ENCODE data around the gene NCAM1. TPM values are rescaled to one million over a fixed set of nuclear protein-coding genes. Genes with fewer than 3 reads are reported as not detected.

Gene NCAM1
- total RNA-seq, 2 experiments from 2014 or later: 0.72 to 1.0 TPM

- Mint-ChIP-seq H3K4me1 (peaks cover 12% of the 10 kb centered on the region), H3K36me3 (peaks cover 5% of the 10 kb centered on the region), H3K27me3 (peaks cover 66% of the 10 kb centered on the region), H3K9me3 (peaks cover 2% of the 10 kb centered on the region), H3K27ac (no peak overlapping the region), H3K4me3 (no peak overlapping the region)
- POLR2A ChIA-PET: no interaction called here
- DNase-seq (no peak), ATAC-seq (ENCODE audit: low read depth) (no peak)
Measured at GRCh38 chr11:112958670-112959069, 2.5 kb upstream of the NCAM1 start.

GRCh38 chr11:112961751-112962578, 745 bp downstream of the NCAM1 start:
- H3K27ac Mint-ChIP-seq: peak overlapping the region; percentile 68
- H3K9me3 Mint-ChIP-seq: no peaks in the 10 kb centered on the region
- POLR2A ChIA-PET: no interaction called here
- H3K4me3 Mint-ChIP-seq: peak overlapping the region; percentile 85
- ATAC-seq (ENCODE audit: low read depth) (peak; percentile 52), DNase-seq (peak; percentile 38)
- H3K27me3 Mint-ChIP-seq: peaks cover 69% of the 10 kb centered on the region
- peaks cover 5% of the 10 kb centered on the region for H3K36me3 Mint-ChIP-seq
- peaks cover 12% of the 10 kb centered on the region for H3K4me1 Mint-ChIP-seq

- Mint-ChIP-seq H3K36me3 (peaks cover 5% of the 10 kb centered on the region), H3K27me3 (peaks cover 73% of the 10 kb centered on the region), H3K9me3 (no peaks in the 10 kb centered on the region), H3K4me3 (peak overlapping the region; percentile 85), H3K27ac (no peak overlapping the region), H3K4me1 (peaks cover 12% of the 10 kb centered on the region)
- ATAC-seq (ENCODE audit: low read depth): peak; percentile 18
- POLR2A ChIA-PET: no interaction called here
- peak; percentile 37 for DNase-seq
Measured at GRCh38 chr11:112962579-112963367, 1.6 kb downstream of the NCAM1 start.

- no peak for ATAC-seq (ENCODE audit: low read depth)
- Mint-ChIP-seq H3K9me3 (no peaks in the 10 kb centered on the region), H3K27ac (no peak overlapping the region), H3K4me3 (no peak overlapping the region), H3K27me3 (peaks cover 67% of the 10 kb centered on the region), H3K4me1 (peaks cover 12% of the 10 kb centered on the region), H3K36me3 (peaks cover 5% of the 10 kb centered on the region)
- DNase-seq: no peak
- POLR2A ChIA-PET: no interaction called here
Measured at GRCh38 chr11:112963368-112963955, 2.2 kb downstream of the NCAM1 start.

GRCh38 chr11:112965656-112966055, 4.4 kb downstream of the NCAM1 start:
- POLR2A ChIA-PET: no interaction called here
- Mint-ChIP-seq H3K27ac (no peak overlapping the region), H3K27me3 (peaks cover 57% of the 10 kb centered on the region), H3K4me3 (no peak overlapping the region), H3K9me3 (no peaks in the 10 kb centered on the region), H3K4me1 (peaks cover 14% of the 10 kb centered on the region), H3K36me3 (peaks cover 5% of the 10 kb centered on the region)
- DNase-seq: no peak
- ATAC-seq (ENCODE audit: low read depth): no peak

GRCh38 chr11:112966561-112966960, 5.3 kb downstream of the NCAM1 start:
- Mint-ChIP-seq H3K4me3 (no peak overlapping the region), H3K4me1 (peaks cover 9% of the 10 kb centered on the region), H3K9me3 (no peaks in the 10 kb centered on the region), H3K27ac (no peak overlapping the region), H3K36me3 (peaks cover 5% of the 10 kb centered on the region), H3K27me3 (peaks cover 48% of the 10 kb centered on the region)
- DNase-seq (no peak), ATAC-seq (ENCODE audit: low read depth) (no peak)
- POLR2A ChIA-PET: no interaction called here

GRCh38 chr11:112967082-112967481, 5.9 kb downstream of the NCAM1 start:
- ATAC-seq (ENCODE audit: low read depth) (no peak), DNase-seq (no peak)
- Mint-ChIP-seq H3K4me3 (no peak overlapping the region), H3K27ac (no peak overlapping the region), H3K9me3 (no peaks in the 10 kb centered on the region), H3K36me3 (peaks cover 4% of the 10 kb centered on the region), H3K4me1 (peaks cover 7% of the 10 kb centered on the region), H3K27me3 (peaks cover 45% of the 10 kb centered on the region)
- POLR2A ChIA-PET: no interaction called here

GRCh38 chr11:112968941-112969713, 7.9 kb downstream of the NCAM1 start:
- peaks cover 33% of the 10 kb centered on the region for H3K27me3 Mint-ChIP-seq
- peaks cover 2% of the 10 kb centered on the region for H3K4me1 Mint-ChIP-seq
- DNase-seq (no peak), ATAC-seq (ENCODE audit: low read depth) (no peak)
- H3K36me3 Mint-ChIP-seq: no peaks in the 10 kb centered on the region
- H3K9me3 Mint-ChIP-seq: no peaks in the 10 kb centered on the region
- H3K4me3 Mint-ChIP-seq: no peak overlapping the region
- H3K27ac Mint-ChIP-seq: no peak overlapping the region
- POLR2A ChIA-PET: no interaction called here

- DNase-seq: no peak
- Mint-ChIP-seq H3K36me3 (no peaks in the 10 kb centered on the region), H3K9me3 (no peaks in the 10 kb centered on the region), H3K27ac (no peak overlapping the region), H3K27me3 (peaks cover 25% of the 10 kb centered on the region), H3K4me1 (peaks cover 2% of the 10 kb centered on the region), H3K4me3 (no peak overlapping the region)
- POLR2A ChIA-PET: no interaction called here
- no peak for ATAC-seq (ENCODE audit: low read depth)
Measured at GRCh38 chr11:112971195-112971594, 10.0 kb downstream of the NCAM1 start.

- Mint-ChIP-seq H3K27ac (no peak overlapping the region), H3K4me1 (peaks cover 2% of the 10 kb centered on the region), H3K27me3 (peaks cover 25% of the 10 kb centered on the region), H3K4me3 (no peak overlapping the region), H3K9me3 (no peaks in the 10 kb centered on the region), H3K36me3 (no peaks in the 10 kb centered on the region)
- ATAC-seq (ENCODE audit: low read depth): no peak
- DNase-seq: no peak
- POLR2A ChIA-PET: no interaction called here
Measured at GRCh38 chr11:112971827-112972226, 10.6 kb downstream of the NCAM1 start.

GRCh38 chr11:112972399-112973145, 11.4 kb downstream of the NCAM1 start:
- Mint-ChIP-seq H3K4me3 (no peak overlapping the region), H3K36me3 (no peaks in the 10 kb centered on the region), H3K27me3 (peaks cover 19% of the 10 kb centered on the region), H3K27ac (no peak overlapping the region), H3K9me3 (no peaks in the 10 kb centered on the region), H3K4me1 (peaks cover 2% of the 10 kb centered on the region)
- POLR2A ChIA-PET: no interaction called here
- DNase-seq: no peak
- no peak for ATAC-seq (ENCODE audit: low read depth)

GRCh38 chr11:112975051-112975450, 13.8 kb downstream of the NCAM1 start:
- POLR2A ChIA-PET: no interaction called here
- Mint-ChIP-seq H3K9me3 (no peaks in the 10 kb centered on the region), H3K4me1 (no peaks in the 10 kb centered on the region)

GRCh38 chr11:112975493-112975892, 14.3 kb downstream of the NCAM1 start:
- Mint-ChIP-seq H3K27ac (no peak overlapping the region), H3K4me1 (no peaks in the 10 kb centered on the region), H3K4me3 (no peak overlapping the region), H3K9me3 (no peaks in the 10 kb centered on the region), H3K36me3 (no peaks in the 10 kb centered on the region), H3K27me3 (peaks cover 13% of the 10 kb centered on the region)
- DNase-seq: no peak
- ATAC-seq (ENCODE audit: low read depth): no peak
- POLR2A ChIA-PET: no interaction called here

More at GRCh38 chr11:112975051-112975450, 13.8 kb downstream of the NCAM1 start:
- Mint-ChIP-seq H3K27me3 (peaks cover 13% of the 10 kb centered on the region), H3K27ac (no peak overlapping the region), H3K4me3 (no peak overlapping the region), H3K36me3 (no peaks in the 10 kb centered on the region)
- ATAC-seq (ENCODE audit: low read depth) (no peak), DNase-seq (no peak)

Measured in activated naive CD8-positive, alpha-beta T cell treated with anti-CD3 and anti-CD28 coated beads, Interleukin-2, amount 10 ng/mL, durations not matched to agents 7 days and 5 days (primary cell).